AG09319 (cell line): ENCODE results near the gene SPRED2.

Experiments used
- DNase-seq: peaks from one replicate; pipeline ENCODE4 v3.0.0-alpha.2; 2010; ENCODE audit warnings: low read depth; ENCODE audit errors: extremely low read depth
- CTCF ChIP-seq: IDR thresholded peaks from 2 replicates; pipeline ENCODE4 v1.5.1; 2011; ENCODE audit warnings: low read depth, mild to moderate bottlenecking, inconsistent platforms, low read length, moderate library complexity

SPRED2 gene

GRCh38 chr2:65357959-65358294, 74.5 kb downstream of the SPRED2 start:
- TF ChIP-seq CTCF: no peak
- DNase-seq: no peak

- DNase-seq: no peak
- TF ChIP-seq CTCF: no peak
These were observed 75.1 kb downstream of the SPRED2 start for GRCh38 chr2:65357095-65357958.

GRCh38 chr2:65355186-65355831, 77.1 kb downstream of the SPRED2 start:
- TF ChIP-seq CTCF: no peak
- DNase-seq: no peak

- no peak for TF ChIP-seq CTCF
- no peak for DNase-seq
These were observed 77.6 kb downstream of the SPRED2 start for GRCh38 chr2:65354773-65355172.

GRCh38 chr2:65353927-65354326, 78.5 kb downstream of the SPRED2 start:
- no peak for TF ChIP-seq CTCF
- DNase-seq: no peak

GRCh38 chr2:65353046-65353445, 79.4 kb downstream of the SPRED2 start:
- DNase-seq: no peak
- no peak for TF ChIP-seq CTCF

- DNase-seq: no peak
These were observed 80.3 kb downstream of the SPRED2 start for GRCh38 chr2:65351948-65352595.

More at GRCh38 chr2:65351948-65352595, 80.3 kb downstream of the SPRED2 start:
- no peak for TF ChIP-seq CTCF
